22Rv1 (cell line): ENCODE data around the gene PRR5.

ENCODE experiments used
- CTCF ChIP-seq: fragments of 450-650 bp; IDR thresholded peaks from 2 replicates; pipeline ENCODE4 v1.5.1; 2017; ENCODE audit warnings: mild to moderate bottlenecking
- ZFX ChIP-seq: fragments of 450-650 bp; IDR thresholded peaks from 2 replicates; pipeline ENCODE4 v1.6.1; 2017; ENCODE audit warnings: antibody characterized with exemption, borderline replicate concordance

- TF ChIP-seq CTCF (peak; percentile 45), ZFX (no peak)
Observed at GRCh38 chr22:44668190-44668885, 33.7 kb upstream of the PRR5 start.
